HL-60 (cell line): Measurements from ENCODE around the gene OR2AG2.

Experiments
- CTCF ChIP-seq: IDR thresholded peaks from one replicate; pipeline ENCODE4 v1.5.1; 2011; ENCODE audit warnings: low read length, control low read depth, inconsistent platforms; ENCODE audit not compliant: insufficient read depth
- GABPA ChIP-seq: IDR thresholded peaks from 2 replicates; pipeline ENCODE4 v1.6.1; 2012; ENCODE audit warnings: low read depth
- POLR2AphosphoS5 ChIP-seq: IDR thresholded peaks from 2 replicates; pipeline ENCODE4 v1.6.1; 2012; ENCODE audit warnings: low read depth

- TF ChIP-seq CTCF (peak; percentile 57), POLR2AphosphoS5 (no peak), GABPA (no peak)
Observed at GRCh38 chr11:6737872-6738466, 33.8 kb downstream of the OR2AG2 start.
